GM19324 (cell line): Measurements from ENCODE around the gene PLCB1.

Source experiments
- ATAC-seq: cut with Tn5 transposase; IDR thresholded peaks from one replicate; pipeline ENCODE4 v1.9.1; 2021; ENCODE audit warnings: mild to moderate bottlenecking, moderate library complexity; ENCODE audit not compliant: unreplicated experiment, low FRiP score

The PLCB1 gene

GRCh38 chr20:8735014-8735413, 602.9 kb downstream of the PLCB1 start:
- no peak for ATAC-seq

- no peak for ATAC-seq
Observed at GRCh38 chr20:8735674-8736073, 603.6 kb downstream of the PLCB1 start.

- no peak for ATAC-seq
Observed at GRCh38 chr20:8740265-8740664, 608.2 kb downstream of the PLCB1 start.

GRCh38 chr20:8744228-8744844, 612.3 kb downstream of the PLCB1 start:
- no peak for ATAC-seq

- ATAC-seq: no peak
Observed at GRCh38 chr20:8749101-8749500, 617.0 kb downstream of the PLCB1 start.

- no peak for ATAC-seq
Observed at GRCh38 chr20:8749986-8750385, 617.9 kb downstream of the PLCB1 start.

GRCh38 chr20:8755340-8756118, 623.5 kb downstream of the PLCB1 start:
- no peak for ATAC-seq

GRCh38 chr20:8756410-8756809, 624.3 kb downstream of the PLCB1 start:
- no peak for ATAC-seq

- no peak for ATAC-seq
Observed at GRCh38 chr20:8757146-8757545, 625.1 kb downstream of the PLCB1 start.

- ATAC-seq: no peak
Observed at GRCh38 chr20:8764344-8764962, 632.4 kb downstream of the PLCB1 start.

GRCh38 chr20:8766868-8767390, 634.9 kb downstream of the PLCB1 start:
- ATAC-seq: no peak

GRCh38 chr20:8774412-8774811, 642.3 kb downstream of the PLCB1 start:
- ATAC-seq: no peak

GRCh38 chr20:8777911-8778310, 645.8 kb downstream of the PLCB1 start:
- no peak for ATAC-seq

- ATAC-seq: no peak
Observed at GRCh38 chr20:8778387-8778786, 646.3 kb downstream of the PLCB1 start.

- no peak for ATAC-seq
Observed at GRCh38 chr20:8780915-8781314, 648.8 kb downstream of the PLCB1 start.

- ATAC-seq: no peak
Observed at GRCh38 chr20:8782804-8783203, 650.7 kb downstream of the PLCB1 start.

- ATAC-seq: no peak
Observed at GRCh38 chr20:8783734-8784133, 651.7 kb downstream of the PLCB1 start.

GRCh38 chr20:8786383-8786782, 654.3 kb downstream of the PLCB1 start:
- ATAC-seq: no peak

- ATAC-seq: no peak
Observed at GRCh38 chr20:8787090-8787489, 655.0 kb downstream of the PLCB1 start.

- no peak for ATAC-seq
Observed at GRCh38 chr20:8788275-8788674, 656.2 kb downstream of the PLCB1 start.

GRCh38 chr20:8788831-8789230, 656.8 kb downstream of the PLCB1 start:
- ATAC-seq: no peak
